GM12878 (cell line): ENCODE results near the gene IRS1. TPM values are rescaled to one million over a fixed set of nuclear protein-coding genes. Genes with fewer than 3 reads are reported as not detected.

Experiments
- ATF3 ChIP-seq: IDR thresholded peaks from 2 replicates; pipeline ENCODE4 v1.6.1; 2011; ENCODE audit warnings: low read depth, mild to moderate bottlenecking, low read length, moderate library complexity, borderline replicate concordance; ENCODE audit errors: extremely low read depth
- BRCA1 ChIP-seq: IDR thresholded peaks from 2 replicates; pipeline ENCODE4 v1.6.1; 2011; ENCODE audit warnings: low read depth, low read length, improper control_type of control experiment
- CBX3 ChIP-seq: fragments of 200-600 bp; sonication (generic); IDR thresholded peaks from 2 replicates; pipeline ENCODE4 v1.6.1; 2016; ENCODE audit warnings: low read depth, borderline replicate concordance
- CREM ChIP-seq: IDR thresholded peaks from 2 replicates; pipeline ENCODE4 v1.6.1; 2014; ENCODE audit warnings: antibody characterized with exemption, low read depth
- EED ChIP-seq: sonication (generic); IDR thresholded peaks from 2 replicates; pipeline ENCODE4 v1.6.1; 2016; ENCODE audit warnings: antibody characterized with exemption, low read depth
- IKZF1 ChIP-seq: fragments of 450-650 bp; conservative IDR thresholded peaks from 2 replicates; pipeline ENCODE4 v1.6.1; 2017; ENCODE audit warnings: antibody characterized with exemption, mild to moderate bottlenecking
- IRF3 ChIP-seq: fragments of 450-650 bp; IDR thresholded peaks from 2 replicates; pipeline ENCODE4 v1.6.1; 2014; ENCODE audit warnings: mild to moderate bottlenecking
- IRF5 ChIP-seq: fragments of 450-650 bp; IDR thresholded peaks from 2 replicates; pipeline ENCODE4 v1.6.1; 2017; ENCODE audit warnings: borderline replicate concordance
- MAX ChIP-seq: IDR thresholded peaks from 2 replicates; pipeline ENCODE4 v1.6.1; 2012; ENCODE audit warnings: low read depth, low read length, improper control_type of control experiment
- NFXL1 ChIP-seq: fragments of 450-650 bp; IDR thresholded peaks from 2 replicates; pipeline ENCODE4 v1.6.1; 2017; ENCODE audit warnings: antibody characterized with exemption, mild to moderate bottlenecking, borderline replicate concordance
- NKRF ChIP-seq: fragments of 450-650 bp; conservative IDR thresholded peaks from 2 replicates; pipeline ENCODE4 v1.6.1; 2017; ENCODE audit warnings: mild to moderate bottlenecking, moderate library complexity
- PAX8 ChIP-seq: fragments of 450-650 bp; IDR thresholded peaks from 2 replicates; pipeline ENCODE4 v1.6.1; 2017; ENCODE audit warnings: mild to moderate bottlenecking, moderate library complexity
- POLR2A ChIP-seq: IDR thresholded peaks from 2 replicates; pipeline ENCODE4 v1.6.1; 2011; ENCODE audit warnings: low read depth, mild to moderate bottlenecking, low read length
- RAD51 ChIP-seq: fragments of 450-650 bp; IDR thresholded peaks from 2 replicates; pipeline ENCODE4 v1.6.1; 2016; ENCODE audit warnings: moderate library complexity, mild to moderate bottlenecking, inconsistent platforms
- RUNX3 ChIP-seq: IDR thresholded peaks from 2 replicates; pipeline ENCODE4 v1.6.1; 2012; ENCODE audit warnings: low read length, inconsistent platforms
- SP1 ChIP-seq: IDR thresholded peaks from one replicate; pipeline ENCODE4 v1.6.1; 2011; ENCODE audit warnings: low read depth, low read length
- SPI1 ChIP-seq: IDR thresholded peaks from 2 replicates; pipeline ENCODE4 v1.6.1; 2011; ENCODE audit warnings: low read depth, mild to moderate bottlenecking, low read length, moderate library complexity, borderline replicate concordance; ENCODE audit not compliant: insufficient read depth
- USF2 ChIP-seq: IDR thresholded peaks from 2 replicates; pipeline ENCODE4 v1.6.1; 2011; ENCODE audit warnings: low read depth, low read length, improper control_type of control experiment, borderline replicate concordance
- YY1 ChIP-seq: IDR thresholded peaks from 2 replicates; pipeline ENCODE4 v1.6.1; 2011; ENCODE audit warnings: low read depth, mild to moderate bottlenecking, low read length
- ZBTB40 ChIP-seq: fragments of 450-650 bp; IDR thresholded peaks from 2 replicates; pipeline ENCODE4 v1.6.1; 2016; ENCODE audit warnings: mild to moderate bottlenecking, moderate library complexity, borderline replicate concordance
- ZNF274 ChIP-seq: IDR thresholded peaks from one replicate; pipeline ENCODE4 v1.8.0; 2011; ENCODE audit not compliant: insufficient read length, insufficient read depth
- ZNF384 ChIP-seq: IDR thresholded peaks from 2 replicates; pipeline ENCODE4 v1.6.1; 2012; ENCODE audit warnings: low read depth, mild to moderate bottlenecking, low read length, improper control_type of control experiment, borderline replicate concordance
- polyA plus RNA-seq, 11 experiments: library from polyadenylated mRNA; depleted of rRNA in 4 of 11; unstranded in 6 of 11; stranded (reverse) in 5 of 11; fragments of >200 nt; fragmentation: Nextera tagmentation in 4 of 11; fragmentation: Illumina TruSeq in 1 of 11; extraction: Ambion mirVana in 4 of 11; extraction: Trizol in 1 of 11; gene quantifications; 1 replicate in 1 of 11; 2 replicates in 10 of 11; pipeline versions ENCODE4 v1.2.1 to v1.2.3, GENCODE V29; 2011 to 2016; ENCODE audit warnings: inconsistent platforms in 2 of 11, missing spikeins in 2 of 11, low read depth in 1 of 11
- total RNA-seq, 4 experiments: library from RNA; depleted of rRNA in 3 of 4; stranded (reverse); fragments of >200 nt in 3 of 4; fragmentation: Illumina TruSeq in 1 of 4; extraction: Trizol in 1 of 4; gene quantifications; 2 replicates each; pipeline versions ENCODE4 v1.2.1 to v1.2.3, GENCODE V29; 2013 to 2021

IRS1 gene
- total and polyA plus RNA-seq, 10 of the 15 experiments (the other 5 are each of a cell fraction or from before 2014, with no cell fraction given) = 0.03 to 1.7 (median 0.34) TPM

- peak; percentile 47; the same call in 1 of the 2 replicates for TF ChIP-seq ZBTB40
- TF ChIP-seq EED = 0 out of 2 replicates have a peak, but pooled peaks have one; percentile 1
- no peak for TF ChIP-seq CBX3
- TF ChIP-seq MAX = peak; percentile 96
- no peak for TF ChIP-seq IRF5
- TF ChIP-seq ATF3 = no peak
- TF ChIP-seq IRF3 = no peak
- no peak for TF ChIP-seq SP1
- 0 out of 2 replicates have a peak, but pooled peaks have one; percentile 8 for TF ChIP-seq RUNX3
- TF ChIP-seq BRCA1 = no peak
- TF ChIP-seq ZNF274 = no peak
- TF ChIP-seq NKRF = no peak
- TF ChIP-seq CREM = 0 out of 2 replicates have a peak, but pooled peaks have one; percentile 33
- TF ChIP-seq ZNF384 = no peak
- TF ChIP-seq PAX8 = no peak
- TF ChIP-seq POLR2A = no peak
- TF ChIP-seq NFXL1 = no peak
- TF ChIP-seq IKZF1 = no peak
- TF ChIP-seq USF2 = no peak; the same call in 1 of the 2 replicates
- TF ChIP-seq SPI1 = no peak
- TF ChIP-seq RAD51 = peak; percentile 58
- peak; percentile 89 for TF ChIP-seq YY1
Observed at GRCh38 chr2:226791056-226791486, 8.5 kb downstream of the IRS1 start (continued).
